ENCODE measurements around the gene HSPA1A. TPM values are rescaled to one million over a fixed set of nuclear protein-coding genes. Genes with fewer than 3 reads are reported as not detected.
A peak's percentile ranks its signal among the peaks of the same experiment; 100 is the strongest.

HSPA1A gene
- total RNA-seq, 1 experiment from 2014 or later, result 77.3 TPM

DNA sequence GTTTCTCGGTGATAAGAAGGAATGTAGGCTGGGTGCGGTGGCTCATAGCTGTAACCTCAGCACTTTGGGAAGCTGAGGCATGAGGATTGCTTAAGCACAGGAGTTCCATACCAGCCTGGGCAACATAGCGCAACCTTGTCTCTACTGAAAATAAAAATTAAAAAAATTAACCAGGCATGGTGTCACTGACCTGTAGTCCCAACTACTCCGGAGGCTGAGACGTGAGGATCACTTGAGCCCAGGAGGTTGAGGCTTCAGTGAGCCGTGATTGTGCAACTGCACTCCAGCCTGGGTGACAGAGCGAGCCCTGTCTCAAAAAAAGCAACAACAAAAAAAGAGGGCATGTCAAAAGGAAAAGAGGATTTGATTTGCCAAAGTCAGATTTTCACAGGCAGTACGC is 43.4 kb downstream of the HSPA1A start:
- Histone ChIP-seq H3K4me1 (0 out of 2 replicates have a peak, but pooled peaks cover 6% of the 10 kb centered on the region), H3K27me3 (replicated peaks; ENCODE audit: control insufficient read depth, insufficient read depth, low read length) (no peaks in the 10 kb centered on the region), H3K9me3 (no peaks in the 10 kb centered on the region), H3K4me3 (ENCODE audit: low read depth, low read length) (no peak overlapping the region), H3K36me3 (ENCODE audit: control insufficient read depth, insufficient read depth, low read length) (peaks cover 9% of the 10 kb centered on the region)
- intact Hi-C loops (cut with micrococcal nuclease; ENCODE audit: unreplicated experiment), result no loop called here
- TF ChIP-seq, protein P1, sequence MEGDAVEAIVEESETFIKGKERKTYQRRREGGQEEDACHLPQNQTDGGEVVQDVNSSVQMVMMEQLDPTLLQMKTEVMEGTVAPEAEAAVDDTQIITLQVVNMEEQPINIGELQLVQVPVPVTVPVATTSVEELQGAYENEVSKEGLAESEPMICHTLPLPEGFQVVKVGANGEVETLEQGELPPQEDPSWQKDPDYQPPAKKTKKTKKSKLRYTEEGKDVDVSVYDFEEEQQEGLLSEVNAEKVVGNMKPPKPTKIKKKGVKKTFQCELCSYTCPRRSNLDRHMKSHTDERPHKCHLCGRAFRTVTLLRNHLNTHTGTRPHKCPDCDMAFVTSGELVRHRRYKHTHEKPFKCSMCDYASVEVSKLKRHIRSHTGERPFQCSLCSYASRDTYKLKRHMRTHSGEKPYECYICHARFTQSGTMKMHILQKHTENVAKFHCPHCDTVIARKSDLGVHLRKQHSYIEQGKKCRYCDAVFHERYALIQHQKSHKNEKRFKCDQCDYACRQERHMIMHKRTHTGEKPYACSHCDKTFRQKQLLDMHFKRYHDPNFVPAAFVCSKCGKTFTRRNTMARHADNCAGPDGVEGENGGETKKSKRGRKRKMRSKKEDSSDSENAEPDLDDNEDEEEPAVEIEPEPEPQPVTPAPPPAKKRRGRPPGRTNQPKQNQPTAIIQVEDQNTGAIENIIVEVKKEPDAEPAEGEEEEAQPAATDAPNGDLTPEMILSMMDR (IDR thresholded peaks at IDR 0.05; ENCODE audit: insufficient read depth in 1 of 2, low read depth in 1 of 2, low read length in 1 of 2, severe bottlenecking in 1 of 2, unreplicated experiment in 1 of 2), result no peak
- peaks cover 68% of the 10 kb centered on the region for H3K36me3 Mint-ChIP-seq (ENCODE audit: insufficient read depth, unreplicated experiment)
- H3K9me3 Mint-ChIP-seq (ENCODE audit: unreplicated experiment), result no peaks in the 10 kb centered on the region
- ChIA-PET POLR2A (no interaction called here), CTCF (no interaction called here)
- H3K27me3 Mint-ChIP-seq (ENCODE audit: insufficient read depth, unreplicated experiment), result no peaks in the 10 kb centered on the region
- BruUV-seq (replicated peaks), result no TSS peak
- H3K4me3 Mint-ChIP-seq (ENCODE audit: unreplicated experiment), result no peak overlapping the region
- no peak for DNase-seq
- no peak overlapping the region for H3K27ac Mint-ChIP-seq (ENCODE audit: unreplicated experiment)
- peaks cover 18% of the 10 kb centered on the region for H3K4me1 Mint-ChIP-seq (ENCODE audit: low read depth, unreplicated experiment)

DNA sequence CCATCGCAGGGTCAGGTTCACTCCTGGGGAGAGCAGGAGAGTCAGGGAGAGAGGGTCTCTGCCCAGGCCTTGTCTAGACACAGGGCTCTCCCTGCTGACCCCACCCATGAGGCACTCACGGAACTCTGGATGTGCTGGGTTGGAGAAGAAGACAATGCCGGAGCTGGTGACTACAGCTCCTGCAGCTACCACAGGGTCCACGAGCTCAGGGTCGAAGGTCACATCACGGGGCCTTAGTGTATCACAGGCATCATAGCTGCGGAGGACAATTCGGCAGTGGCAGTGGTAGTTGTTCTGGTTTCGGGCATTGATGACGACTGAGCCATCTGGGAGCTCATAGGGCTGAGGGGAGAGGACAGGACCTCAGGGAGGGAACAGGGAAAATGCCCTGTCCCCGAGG is 44.6 kb downstream of the HSPA1A start:
- Mint-ChIP-seq H3K4me1 (ENCODE audit: low read depth, unreplicated experiment) (peaks cover 18% of the 10 kb centered on the region), H3K36me3 (ENCODE audit: insufficient read depth, unreplicated experiment) (peaks cover 74% of the 10 kb centered on the region), H3K4me3 (ENCODE audit: unreplicated experiment) (peak overlapping the region; percentile 16), H3K9me3 (ENCODE audit: unreplicated experiment) (no peaks in the 10 kb centered on the region), H3K27ac (ENCODE audit: unreplicated experiment) (no peak overlapping the region), H3K27me3 (ENCODE audit: insufficient read depth, unreplicated experiment) (no peaks in the 10 kb centered on the region)
- Histone ChIP-seq H3K36me3 (ENCODE audit: control insufficient read depth, insufficient read depth, low read length) (peaks cover 9% of the 10 kb centered on the region), H3K27me3 (replicated peaks; ENCODE audit: control insufficient read depth, insufficient read depth, low read length) (no peaks in the 10 kb centered on the region), H3K9me3 (no peaks in the 10 kb centered on the region), H3K4me1 (peaks cover 8% of the 10 kb centered on the region; the same call in 1 of the 2 replicates), H3K4me3 (ENCODE audit: low read depth, low read length) (no peak overlapping the region)
- intact Hi-C loops (cut with micrococcal nuclease; ENCODE audit: unreplicated experiment), result no loop called here
- DNase-seq, result no peak
- no TSS peak for BruUV-seq (replicated peaks)
- CTCF ChIA-PET, result no interaction called here
- POLR2A ChIA-PET, result no interaction called here
- TF ChIP-seq, protein P1 (IDR thresholded peaks at IDR 0.05; ENCODE audit: insufficient read depth in 1 of 2, low read depth in 1 of 2, low read length in 1 of 2, severe bottlenecking in 1 of 2, unreplicated experiment in 1 of 2), result no peak

DNA sequence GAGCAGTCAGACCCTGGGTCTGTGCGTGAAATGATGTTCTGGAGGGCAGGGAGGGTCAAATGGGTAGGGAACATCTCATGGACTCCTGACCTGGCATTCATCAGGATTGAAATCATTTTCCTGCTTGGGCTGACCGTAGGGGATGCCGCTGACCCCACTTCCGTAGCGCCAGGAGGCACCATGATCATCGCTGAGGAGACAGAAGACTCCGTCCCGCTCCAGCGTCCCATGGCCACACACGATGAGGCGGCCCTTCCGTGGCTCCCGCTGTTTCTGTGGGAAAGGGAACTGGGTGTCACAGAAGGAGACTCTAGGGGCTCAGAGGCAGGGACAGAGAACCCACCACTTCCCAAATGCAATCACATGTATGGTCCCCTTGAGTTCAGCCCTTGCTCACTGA is 45.0 kb downstream of the HSPA1A start:
- DNase-seq, result no peak
- H3K4me3 Mint-ChIP-seq (ENCODE audit: unreplicated experiment), result peak overlapping the region; percentile 16
- no peaks in the 10 kb centered on the region for H3K9me3 Mint-ChIP-seq (ENCODE audit: unreplicated experiment)
- CTCF ChIA-PET, result no interaction called here
- H3K27ac Mint-ChIP-seq (ENCODE audit: unreplicated experiment), result no peak overlapping the region
- BruUV-seq (replicated peaks), result no TSS peak
- H3K4me1 Mint-ChIP-seq (ENCODE audit: low read depth, unreplicated experiment), result peaks cover 18% of the 10 kb centered on the region
- H3K4me1 ChIP-seq, result peaks cover 12% of the 10 kb centered on the region
- POLR2A ChIA-PET, result no interaction called here
- intact Hi-C loops (cut with micrococcal nuclease; ENCODE audit: unreplicated experiment), result no loop called here
- no peaks in the 10 kb centered on the region for H3K27me3 ChIP-seq (replicated peaks; ENCODE audit: control insufficient read depth, insufficient read depth, low read length)
- H3K36me3 ChIP-seq (ENCODE audit: control insufficient read depth, insufficient read depth, low read length), result peaks cover 9% of the 10 kb centered on the region
- H3K4me3 ChIP-seq (ENCODE audit: low read depth, low read length), result no peak overlapping the region
- H3K27me3 Mint-ChIP-seq (ENCODE audit: insufficient read depth, unreplicated experiment), result no peaks in the 10 kb centered on the region
- TF ChIP-seq, protein P1 (IDR thresholded peaks at IDR 0.05; ENCODE audit: insufficient read depth in 1 of 2, low read depth in 1 of 2, low read length in 1 of 2, severe bottlenecking in 1 of 2, unreplicated experiment in 1 of 2), result no peak
- no peaks in the 10 kb centered on the region for H3K9me3 ChIP-seq
- peaks cover 70% of the 10 kb centered on the region for H3K36me3 Mint-ChIP-seq (ENCODE audit: insufficient read depth, unreplicated experiment)

Data from Caco-2 (cell line).